SK-N-MC (cell line): ENCODE results near the gene KCNE3.

Experiments
- EZH2 ChIP-seq: fragments of 200-600 bp; sonication (generic); IDR thresholded peaks from one replicate; pipeline ENCODE4 v1.6.1; 2017; ENCODE audit warnings: antibody characterized with exemption
- POLR2AphosphoS5 ChIP-seq: IDR thresholded peaks from 2 replicates; pipeline ENCODE4 v1.6.1; 2012; ENCODE audit warnings: mild to moderate bottlenecking, low read depth, low read length, borderline replicate concordance

DNA sequence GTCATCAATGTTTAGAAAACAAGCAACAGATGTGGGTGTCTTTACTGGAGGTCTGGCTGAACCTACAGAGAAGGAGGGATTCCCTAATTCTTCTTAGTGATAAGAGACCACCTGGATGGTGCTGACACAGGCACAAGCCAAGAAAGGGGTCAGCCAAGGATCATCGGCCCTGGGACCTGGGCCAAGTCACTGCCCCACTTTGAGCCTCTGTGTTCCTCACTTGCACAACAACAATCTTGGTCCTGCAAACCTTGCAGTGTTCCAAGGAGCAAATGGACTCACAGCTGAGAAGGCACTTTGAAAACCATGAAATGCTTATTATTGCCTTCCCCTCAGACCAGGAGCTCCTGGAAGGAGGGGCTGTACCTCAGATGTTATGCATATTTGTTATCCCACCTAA is 7.0 kb upstream of the KCNE3 start:
- TF ChIP-seq POLR2AphosphoS5, result no peak
- no peak for TF ChIP-seq EZH2
